Lower leg skin (tissue), 4 donors: ENCODE data around the gene HOXC12. TPM values are rescaled to one million over a fixed set of nuclear protein-coding genes. Genes with fewer than 3 reads are reported as not detected.

Experiments
- DNase-seq, 2 donors: peaks; one replicate each; pipeline ENCODE4 v3.0.0-alpha.2; 2019; ENCODE audit warnings: low spot score in 2 of 2
- H3K4me3 ChIP-seq: fragments of 200-600 bp; sonication (generic); 2 replicates; pipeline ENCODE4 v1.5.1; 2017; ENCODE audit warnings: mild to moderate bottlenecking, low read depth; ENCODE audit not compliant: poor library complexity, severe bottlenecking
- CTCF ChIP-seq, 3 donors: fragments of 450-650 bp; IDR thresholded peaks; one replicate each; pipeline ENCODE4 v1.5.1; 2016; ENCODE audit warnings: antibody characterized with exemption in 3 of 3, mild to moderate bottlenecking in 3 of 3, moderate library complexity in 2 of 3
- POLR2A ChIP-seq, 2 donors: fragments of 450-650 bp; IDR thresholded peaks; one replicate each; pipeline ENCODE4 v1.6.1; 2016 to 2017; ENCODE audit warnings: antibody characterized with exemption in 2 of 2, mild to moderate bottlenecking in 1 of 2, moderate library complexity in 1 of 2
- WGBS, 2 donors: methylation state at CpG; one replicate each; pipeline ENCODE4 v1.1.5; 2018; 5-methylcytosine and 5-hydroxymethylcytosine counted together
- intact Hi-C: fragments of 100-400 bp; cut with DNase I; formaldehyde crosslinking; loops from one replicate; pipeline ENCODE4 v1.15.0; 2023; ENCODE audit warnings: low total_unique reads
- total RNA-seq, 4 donors: library from RNA; depleted of rRNA; stranded (reverse); fragments of >200 nt; gene quantifications; one replicate each; pipeline ENCODE4 v1.1.0, GENCODE V29; 2016

Gene HOXC12
- total RNA-seq, 4 donors from 2014 or later, result 4.4 to 13.6 (median 6.5) TPM

GRCh38 chr12:53997204-53998109, 42.8 kb downstream of the HOXC12 start:
- no peak for TF ChIP-seq POLR2A (IDR thresholded peaks at IDR 0.05)
- TF ChIP-seq CTCF (IDR thresholded peaks at IDR 0.05), result no peak
- whole genome bisulfite sequencing, 2 donors, result 2 to 3% methylated on average over 34 to 35 of the region's 35 CpGs
- DNase-seq, result no peak
- H3K4me3 ChIP-seq, result peak overlapping the region; percentile 16
- intact Hi-C loops, result no loop called here

DNA sequence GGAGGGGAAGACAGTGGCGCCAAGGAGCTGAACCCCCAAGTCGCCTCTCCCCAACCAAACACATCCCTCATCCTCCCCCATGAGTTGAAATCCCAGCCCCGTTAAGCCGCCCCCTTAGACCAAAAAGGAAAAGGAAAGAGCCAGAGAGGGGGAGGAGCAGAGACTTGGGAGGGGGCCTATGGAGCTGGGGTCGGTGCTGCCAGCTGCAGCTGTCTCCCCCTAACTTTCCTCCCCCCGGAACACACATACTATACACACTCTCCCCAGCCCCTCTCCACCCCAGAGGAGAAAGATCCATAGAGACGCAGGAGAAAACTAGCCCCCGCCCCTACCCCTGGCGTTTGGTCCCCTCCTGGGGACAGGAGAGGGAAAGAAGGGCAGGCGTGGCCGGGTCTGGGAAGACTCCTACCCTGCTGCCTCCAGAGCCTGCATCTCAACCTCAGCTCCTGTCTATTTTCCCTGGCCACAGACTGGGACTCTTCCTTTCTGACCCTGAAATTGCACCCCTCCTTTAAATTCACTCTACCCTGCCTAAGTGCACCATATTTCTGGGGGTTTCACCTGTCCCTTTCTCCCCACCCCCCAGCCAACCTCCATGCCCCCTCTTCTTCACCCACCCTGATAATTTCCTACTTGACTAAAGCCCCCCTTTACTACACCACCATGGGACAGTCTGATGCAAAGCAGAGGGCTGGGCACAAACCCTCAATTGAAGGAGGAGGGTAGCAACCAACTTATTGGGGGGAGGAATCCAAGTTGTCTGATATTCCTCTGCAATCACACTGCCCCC, 43.6 kb downstream of the HOXC12 start:
- intact Hi-C loops, result no loop called here
- TF ChIP-seq CTCF (IDR thresholded peaks at IDR 0.05), result no peak
- no peak for TF ChIP-seq POLR2A (IDR thresholded peaks at IDR 0.05)
- no peak for DNase-seq
- H3K4me3 ChIP-seq, result no peak overlapping the region
- WGBS, 2 donors, result 10 to 14% methylated on average over 11 of the region's 11 CpGs

- DNase-seq, result no peak
- WGBS, 2 donors, result 3 to 5% methylated on average over 13 of the region's 13 CpGs
- intact Hi-C loops, result no loop called here
- H3K4me3 ChIP-seq, result no peak overlapping the region
- no peak for TF ChIP-seq CTCF (IDR thresholded peaks at IDR 0.05)
- TF ChIP-seq POLR2A (IDR thresholded peaks at IDR 0.05), result no peak
Measured at GRCh38 chr12:53998900-53999236, 44.2 kb downstream of the HOXC12 start.

DNA sequence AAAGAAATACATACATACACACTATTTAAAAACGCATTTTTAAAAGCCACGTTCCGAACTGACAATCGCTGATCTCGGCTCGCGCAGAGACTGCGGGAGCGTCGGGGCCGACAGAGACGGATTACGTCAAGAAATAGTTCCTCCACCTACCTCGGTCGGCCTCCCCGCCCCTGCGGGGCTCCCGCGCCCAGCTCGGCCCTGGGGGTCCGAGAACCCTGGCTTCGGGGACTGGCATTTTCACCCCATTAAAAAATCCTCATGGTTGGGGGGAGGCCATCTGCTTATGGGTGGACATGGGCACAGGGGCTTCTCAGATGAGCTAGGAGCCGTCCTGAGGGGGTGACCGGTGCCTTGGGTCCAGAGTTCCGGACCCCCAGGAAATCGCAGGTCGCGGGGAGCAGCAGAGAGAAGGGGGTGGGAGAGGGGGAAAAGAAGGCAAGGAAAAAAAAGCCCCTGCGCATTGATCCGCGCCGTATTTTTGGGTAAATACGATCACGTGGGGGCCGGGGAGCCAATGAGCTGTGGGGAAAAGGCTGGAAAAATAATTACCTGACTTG, 44.9 kb downstream of the HOXC12 start:
- peak overlapping the region; percentile 64 for H3K4me3 ChIP-seq
- TF ChIP-seq POLR2A (IDR thresholded peaks at IDR 0.05), result no peak
- no peak for TF ChIP-seq CTCF (IDR thresholded peaks at IDR 0.05)
- intact Hi-C loops, result no loop called here
- WGBS, 2 donors, result 0% methylated on average over 35 of the region's 35 CpGs
- peak; percentile 79 to 96 for DNase-seq

DNA sequence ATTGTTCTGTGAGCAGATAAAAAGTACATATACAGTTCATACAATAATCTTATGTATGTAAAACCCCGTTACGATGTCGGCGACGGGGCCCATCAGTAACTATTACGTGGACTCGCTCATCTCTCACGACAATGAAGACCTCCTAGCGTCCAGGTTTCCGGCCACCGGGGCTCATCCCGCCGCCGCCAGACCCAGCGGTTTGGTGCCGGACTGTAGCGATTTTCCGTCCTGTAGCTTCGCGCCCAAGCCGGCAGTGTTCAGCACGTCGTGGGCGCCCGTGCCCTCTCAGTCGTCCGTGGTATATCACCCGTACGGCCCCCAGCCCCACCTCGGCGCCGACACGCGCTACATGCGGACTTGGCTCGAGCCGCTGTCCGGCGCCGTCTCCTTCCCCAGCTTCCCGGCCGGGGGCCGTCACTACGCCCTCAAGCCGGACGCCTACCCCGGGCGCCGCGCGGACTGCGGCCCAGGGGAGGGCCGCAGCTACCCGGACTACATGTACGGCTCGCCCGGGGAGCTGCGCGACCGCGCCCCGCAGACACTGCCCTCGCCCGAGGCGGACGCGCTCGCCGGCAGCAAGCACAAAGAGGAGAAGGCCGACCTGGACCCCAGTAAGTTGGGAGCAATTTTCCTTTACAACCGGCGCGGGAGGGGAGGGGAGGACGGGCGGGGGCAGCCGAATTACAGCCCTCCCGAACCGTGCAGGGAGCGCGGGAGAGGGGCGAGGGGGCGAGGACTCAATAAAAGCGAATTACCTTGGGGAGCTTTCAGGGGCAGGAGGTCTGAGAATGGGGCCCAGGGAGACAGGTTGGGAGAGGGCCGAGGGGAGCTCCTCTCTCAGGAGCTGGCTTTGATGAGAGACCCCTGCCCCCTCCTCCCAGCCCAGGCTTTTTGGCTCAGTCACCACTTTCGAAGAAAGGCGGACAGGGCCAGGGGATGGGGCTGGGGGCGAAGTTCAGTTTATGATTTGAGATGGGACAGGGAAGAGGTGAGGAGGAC, 45.7 kb downstream of the HOXC12 start, which contains the start of gene HOXC9:
HOXC9 (plus strand) TSS at position 46 of the 999 bp plus-strand sequence; CDS start at position 74, 28 bp downstream.
- DNase-seq, result no peak
- peak within 1 kb of the TSS; percentile 64 for H3K4me3 ChIP-seq
- TF ChIP-seq POLR2A (IDR thresholded peaks at IDR 0.05), result no peak
- TF ChIP-seq CTCF (IDR thresholded peaks at IDR 0.05), result no peak
- 1 to 3% methylated on average over 49 to 76 of the region's 87 CpGs for WGBS, 2 donors
- intact Hi-C loops, result no loop called here
